Dedifferentiated amniotic fluid mesenchymal stem cell (primary cell): ENCODE measurements around the gene RASSF4.

Experiments
- DNase-seq: peaks from one replicate; pipeline ENCODE4 v3.0.0-alpha.2; 2016; ENCODE audit errors: extremely low spot score

The RASSF4 gene

GRCh38 chr10:44948642-44949041, 11.0 kb upstream of the RASSF4 start:
- no peak for DNase-seq

DNA sequence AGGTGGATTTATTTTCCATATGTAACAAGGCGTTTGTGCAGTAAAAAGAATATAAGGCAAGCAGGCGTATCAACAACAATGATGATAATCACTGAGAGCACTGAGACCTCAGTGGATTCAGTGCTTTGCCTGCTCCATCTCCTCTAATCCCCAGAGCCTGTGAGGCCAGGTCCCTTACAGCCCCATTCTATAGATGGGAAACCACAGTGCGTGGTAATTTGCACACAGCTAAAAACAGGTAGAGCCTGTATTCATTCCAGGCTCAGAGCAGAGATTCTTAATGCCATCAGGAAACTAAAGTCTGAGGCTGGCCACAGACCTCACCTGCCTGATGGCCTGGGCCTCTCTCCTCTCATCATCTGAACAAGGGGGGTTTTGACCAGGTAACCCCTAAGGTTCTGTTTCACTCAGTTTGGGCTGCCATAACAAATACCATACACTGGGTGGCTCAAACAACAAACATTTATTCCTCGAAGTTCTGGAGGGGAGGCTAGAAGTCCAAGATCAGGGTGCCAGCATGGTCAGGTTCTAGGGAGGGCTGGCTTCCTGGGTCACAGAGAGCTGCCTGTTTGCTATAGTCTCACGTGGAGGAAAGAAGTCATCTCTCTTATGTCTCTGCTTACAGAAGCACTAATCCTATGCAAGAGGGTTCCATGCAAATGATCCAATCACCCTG, 10.3 kb upstream of the RASSF4 start:
- DNase-seq = no peak

- DNase-seq = no peak
Measured at GRCh38 chr10:44949915-44950314, 9.7 kb upstream of the RASSF4 start.

- DNase-seq = no peak
Measured at GRCh38 chr10:44950326-44951225, 9.0 kb upstream of the RASSF4 start.

- DNase-seq = no peak
Measured at GRCh38 chr10:44951576-44952226, 7.9 kb upstream of the RASSF4 start.

DNA sequence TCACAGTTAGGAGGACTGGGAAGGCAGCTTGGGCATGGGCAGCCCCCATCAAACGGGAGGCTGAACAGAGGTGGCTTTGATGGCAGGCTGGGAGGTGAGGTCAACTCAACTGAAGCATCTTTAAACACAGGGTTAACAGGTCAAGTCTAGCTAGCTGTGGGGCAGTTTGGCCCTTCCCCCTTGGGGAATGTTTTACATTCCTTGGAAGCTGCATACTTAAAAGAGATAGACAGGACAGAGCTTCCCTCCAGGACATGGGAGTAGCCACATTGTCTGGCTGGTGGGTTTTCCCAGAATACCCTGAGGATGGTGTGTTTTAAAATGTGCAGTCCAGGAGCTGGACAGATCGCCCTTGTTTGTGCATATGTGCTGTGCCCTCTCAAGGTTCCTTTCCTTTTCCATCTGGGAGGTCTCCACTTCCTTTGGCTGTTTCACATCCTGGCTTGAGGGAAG, 6.8 kb upstream of the RASSF4 start:
- no peak for DNase-seq

GRCh38 chr10:44954042-44954441, 5.6 kb upstream of the RASSF4 start:
- no peak for DNase-seq

- no peak for DNase-seq
Measured at GRCh38 chr10:44954962-44955361, 4.6 kb upstream of the RASSF4 start.

GRCh38 chr10:44955413-44956070, 4.1 kb upstream of the RASSF4 start:
- DNase-seq = no peak

GRCh38 chr10:44956226-44956625, 3.4 kb upstream of the RASSF4 start:
- DNase-seq = no peak

DNA sequence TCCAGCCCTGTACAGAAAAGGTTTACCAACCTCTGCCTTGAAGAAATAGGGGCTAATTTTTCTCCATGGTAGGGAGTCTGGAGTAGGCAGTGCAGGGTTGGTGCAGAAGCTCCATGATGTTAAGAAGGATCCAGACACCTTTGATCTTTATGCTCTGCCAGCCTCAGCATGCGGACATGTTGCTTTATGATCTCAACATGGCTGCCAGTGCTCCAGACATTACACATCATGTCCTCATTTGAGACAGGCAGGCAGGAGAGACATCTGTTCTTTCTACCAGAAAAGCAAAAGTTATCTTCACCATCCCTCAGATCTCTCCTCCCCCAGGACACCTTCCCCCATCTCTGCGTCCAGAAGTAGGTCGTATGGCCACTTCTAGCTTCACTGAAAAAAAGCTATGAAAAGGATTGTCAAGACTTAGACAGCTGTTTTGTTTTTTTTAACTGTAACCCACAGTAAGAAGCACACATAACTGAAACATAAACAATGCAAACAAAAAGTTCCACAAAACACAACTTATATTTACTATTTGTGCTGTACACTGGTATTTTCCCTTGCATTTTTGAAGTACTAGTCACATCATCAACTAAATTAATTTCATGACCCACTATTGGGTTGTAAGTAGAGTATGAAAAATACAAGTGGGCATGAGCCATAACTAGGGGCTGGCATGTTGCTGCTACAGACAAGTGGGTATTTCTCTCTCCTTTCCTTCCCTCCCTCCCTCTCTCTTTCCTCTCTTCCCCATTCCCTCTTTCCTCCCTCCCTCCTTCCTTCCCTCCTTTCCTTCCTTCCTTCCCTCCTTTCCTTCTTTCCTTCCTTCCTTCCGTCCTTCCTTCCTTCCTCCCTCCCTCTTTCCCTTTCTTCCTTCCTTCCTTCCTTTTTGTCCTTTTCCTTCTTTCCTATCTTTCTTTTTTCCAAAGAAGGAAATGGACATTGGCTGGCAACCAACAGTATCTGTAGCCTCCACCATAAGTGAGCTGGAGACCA, 2.6 kb upstream of the RASSF4 start:
- DNase-seq = no peak

- no peak for DNase-seq
Measured at GRCh38 chr10:44958196-44958897, 1.3 kb upstream of the RASSF4 start.

GRCh38 chr10:44958898-44959246, 730 bp upstream of the RASSF4 start:
- DNase-seq = no peak

DNA sequence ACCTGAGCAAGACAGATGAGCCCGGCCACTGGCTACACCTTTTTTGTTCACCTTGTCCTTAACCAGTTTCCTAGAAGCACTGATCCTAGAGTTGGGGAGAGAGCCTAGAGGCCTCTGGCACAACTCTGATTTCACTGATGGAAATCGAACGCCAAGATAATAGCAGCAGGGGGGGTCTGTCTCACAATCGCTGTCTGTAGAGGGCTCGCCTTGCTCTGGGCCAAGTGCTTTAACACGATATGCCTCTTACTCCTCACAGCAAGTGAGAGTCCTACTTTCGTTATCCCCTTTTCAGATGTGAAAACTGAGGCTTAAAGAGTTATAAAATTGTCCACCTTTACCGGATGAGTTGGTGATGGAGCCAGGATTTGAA, 472 bp downstream of the RASSF4 start:
- DNase-seq = no peak

DNA sequence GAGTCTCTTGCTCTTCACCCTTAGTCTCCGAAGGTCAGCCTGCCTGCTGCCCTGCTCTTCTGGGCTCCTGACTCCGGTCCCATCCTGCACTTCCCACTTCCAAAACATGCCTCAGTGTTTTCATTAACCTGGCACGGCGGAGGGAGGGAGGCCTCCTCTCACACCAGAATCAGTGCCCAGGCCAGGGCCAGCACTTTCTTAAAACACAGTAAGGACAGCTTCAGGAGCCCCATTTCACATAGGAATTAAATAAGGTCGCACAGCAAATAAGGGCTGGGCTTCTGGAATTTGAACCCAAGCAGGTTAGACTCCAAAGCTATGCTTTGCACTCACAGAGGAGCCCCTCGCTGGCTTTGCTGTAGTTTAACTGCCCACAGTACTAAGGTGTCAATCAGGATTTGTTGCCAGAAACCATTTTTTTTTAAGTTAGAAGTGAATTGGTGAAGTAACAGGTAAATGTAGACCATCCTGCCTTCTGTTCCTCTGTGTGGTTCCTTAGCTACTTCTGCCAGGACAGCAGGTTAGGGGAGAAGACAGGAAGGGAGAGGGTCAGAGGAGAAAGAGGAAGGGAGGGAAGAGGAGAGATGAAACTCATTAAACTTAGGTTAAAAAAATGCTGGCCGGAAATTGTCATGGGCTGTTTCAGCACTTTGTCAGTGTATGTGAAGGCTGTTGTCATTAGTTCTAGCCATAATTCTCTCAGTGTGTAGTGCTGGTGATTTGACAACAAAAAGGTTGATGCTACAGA, 1.1 kb downstream of the RASSF4 start:
- DNase-seq = no peak

DNA sequence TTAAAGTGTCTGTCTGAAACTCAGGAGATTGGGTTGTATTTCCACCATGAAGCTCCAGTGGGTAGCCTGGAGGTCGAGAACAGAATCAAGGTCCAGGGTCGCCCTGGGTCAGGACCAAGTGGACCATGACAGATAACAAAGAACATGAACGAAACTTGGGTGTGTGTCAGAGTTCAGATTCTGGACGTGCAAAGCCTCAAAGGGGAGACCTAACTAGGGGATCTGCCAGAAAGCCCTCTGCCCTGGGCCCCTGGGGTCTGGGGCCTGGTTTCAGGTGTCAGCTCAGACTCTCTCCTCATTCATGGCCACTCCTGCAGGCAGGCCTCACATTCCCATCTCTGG, 1.6 kb downstream of the RASSF4 start:
- DNase-seq = no peak

- no peak for DNase-seq
Measured at GRCh38 chr10:44961931-44962750, 2.5 kb downstream of the RASSF4 start.

GRCh38 chr10:44962870-44963738, 3.5 kb downstream of the RASSF4 start:
- no peak for DNase-seq
